Keratinocyte (primary cell): ENCODE data around the gene OVOL2. TPM values are rescaled to one million over a fixed set of nuclear protein-coding genes. Genes with fewer than 3 reads are reported as not detected.

Source experiments
- DNase-seq: peaks from one replicate; pipeline ENCODE4 v3.0.0-alpha.2; 2011; ENCODE audit warnings: low read depth, missing footprints, low spot score
- FAIRE-seq: peaks from 2 replicates; lab custom pipeline; 2011; peaks lifted over from hg19 to GRCh38; lab: Jason Lieb, UNC
- H2AFZ ChIP-seq: 2 replicates; pipeline ENCODE4 v1.6.0; 2012; ENCODE audit warnings: low read length, control low read depth, inconsistent platforms; ENCODE audit not compliant: control insufficient read depth
- H3K27ac ChIP-seq: 2 replicates; pipeline ENCODE4 v1.5.1; 2011; ENCODE audit warnings: low read length; ENCODE audit not compliant: control insufficient read depth, insufficient read depth
- H3K27me3 ChIP-seq: 3 replicates; pipeline ENCODE4 v1.6.0; 2011; ENCODE audit warnings: low read length; ENCODE audit not compliant: control insufficient read depth, insufficient read depth; ENCODE audit errors: extremely low read depth
- H3K36me3 ChIP-seq, 2 experiments: 2 replicates in 1 of 2; 3 replicates in 1 of 2; pipeline ENCODE4 v1.5.1; 2011; ENCODE audit warnings: low read length in 2 of 2, mild to moderate bottlenecking in 1 of 2; ENCODE audit not compliant: control insufficient read depth in 2 of 2, insufficient read depth in 2 of 2; ENCODE audit errors: extremely low read depth in 1 of 2
- H3K4me1 ChIP-seq: 3 replicates; pipeline ENCODE4 v1.5.1; 2011; ENCODE audit warnings: low read length; ENCODE audit not compliant: control insufficient read depth, insufficient read depth; ENCODE audit errors: extremely low read depth
- H3K4me2 ChIP-seq: 3 replicates; pipeline ENCODE4 v1.6.0; 2011; ENCODE audit warnings: low read depth, low read length; ENCODE audit not compliant: control insufficient read depth, insufficient read depth; ENCODE audit errors: extremely low read depth
- H3K4me3 ChIP-seq, 3 experiments: fragments of 200-600 bp in 1 of 3; sonication (generic) in 1 of 3; 2 replicates in 2 of 3; 3 replicates in 1 of 3; pipeline ENCODE4 v1.5.1; 2011 to 2016; ENCODE audit warnings: low read length in 3 of 3, mild to moderate bottlenecking in 3 of 3, control low read depth in 2 of 3, inconsistent platforms in 1 of 3, low read depth in 1 of 3, mixed read lengths in 1 of 3, mixed run types in 1 of 3, moderate library complexity in 1 of 3; ENCODE audit not compliant: control insufficient read depth in 2 of 3, insufficient read depth in 2 of 3; ENCODE audit errors: extremely low read depth in 1 of 3
- H3K79me2 ChIP-seq: 2 replicates; pipeline ENCODE4 v1.6.0; 2012; ENCODE audit warnings: low read length; ENCODE audit not compliant: control insufficient read depth, insufficient read depth
- H3K9ac ChIP-seq: 3 replicates; pipeline ENCODE4 v1.6.0; 2011; ENCODE audit warnings: low read length; ENCODE audit not compliant: control insufficient read depth, insufficient read depth; ENCODE audit errors: extremely low read depth
- H3K9me1 ChIP-seq: 3 replicates; pipeline ENCODE4 v1.6.0; 2011; ENCODE audit warnings: low read length; ENCODE audit not compliant: control insufficient read depth, insufficient read depth; ENCODE audit errors: extremely low read depth
- H3K9me3 ChIP-seq: 2 replicates; pipeline ENCODE4 v1.5.1; 2012; ENCODE audit warnings: low read depth, low read length; ENCODE audit not compliant: control insufficient read depth
- H4K20me1 ChIP-seq: 3 replicates; pipeline ENCODE4 v1.6.0; 2011; ENCODE audit warnings: low read length; ENCODE audit not compliant: control insufficient read depth, insufficient read depth; ENCODE audit errors: extremely low read depth
- CTCF ChIP-seq, 3 experiments: IDR thresholded peaks in 1 of 3; conservative IDR thresholded peaks in 1 of 3; optimal IDR thresholded peaks in 1 of 3; 2 replicates in 2 of 3; 3 replicates in 1 of 3; pipeline versions ENCODE3 to v1.5.1; 2011; ENCODE audit warnings: low read length in 3 of 3, mild to moderate bottlenecking in 3 of 3, moderate library complexity in 2 of 3, control low read depth in 1 of 3, inconsistent platforms in 1 of 3; ENCODE audit not compliant: insufficient read depth in 2 of 3; ENCODE audit errors: extremely low read depth in 1 of 3
- EZH2 ChIP-seq: IDR thresholded peaks from one replicate; pipeline ENCODE4 v1.6.1; 2012; ENCODE audit warnings: inconsistent platforms, mild to moderate bottlenecking, low read length, moderate library complexity
- dilution Hi-C: fragments of 300-500 bp; cut with MboI; formaldehyde crosslinking; loops from one replicate; pipeline ENCODE4 v1.7.0; 2020; ENCODE audit warnings: low sequenced_read_pairs; ENCODE audit not compliant: extremely low pct_ligation_motif_present
- polyA plus RNA-seq, 5 experiments: library from polyadenylated mRNA; depleted of rRNA in 3 of 5; stranded (reverse) in 3 of 5; stranded (forward) in 1 of 5; unstranded in 1 of 5; fragments of >200 nt; gene quantifications; 1 replicate in 1 of 5; 2 replicates in 3 of 5; 3 replicates in 1 of 5; pipeline versions ENCODE4 v1.2.1 to v1.2.3, GENCODE V29; 2011 to 2012; ENCODE audit warnings: missing spikeins in 2 of 5, low read depth in 1 of 5, low replicate concordance in 1 of 5

Gene OVOL2
- polyA plus RNA-seq, 1 donor (not counting 4 experiments of a cell fraction or from before 2014, with no cell fraction given): 4.3 TPM

DNA sequence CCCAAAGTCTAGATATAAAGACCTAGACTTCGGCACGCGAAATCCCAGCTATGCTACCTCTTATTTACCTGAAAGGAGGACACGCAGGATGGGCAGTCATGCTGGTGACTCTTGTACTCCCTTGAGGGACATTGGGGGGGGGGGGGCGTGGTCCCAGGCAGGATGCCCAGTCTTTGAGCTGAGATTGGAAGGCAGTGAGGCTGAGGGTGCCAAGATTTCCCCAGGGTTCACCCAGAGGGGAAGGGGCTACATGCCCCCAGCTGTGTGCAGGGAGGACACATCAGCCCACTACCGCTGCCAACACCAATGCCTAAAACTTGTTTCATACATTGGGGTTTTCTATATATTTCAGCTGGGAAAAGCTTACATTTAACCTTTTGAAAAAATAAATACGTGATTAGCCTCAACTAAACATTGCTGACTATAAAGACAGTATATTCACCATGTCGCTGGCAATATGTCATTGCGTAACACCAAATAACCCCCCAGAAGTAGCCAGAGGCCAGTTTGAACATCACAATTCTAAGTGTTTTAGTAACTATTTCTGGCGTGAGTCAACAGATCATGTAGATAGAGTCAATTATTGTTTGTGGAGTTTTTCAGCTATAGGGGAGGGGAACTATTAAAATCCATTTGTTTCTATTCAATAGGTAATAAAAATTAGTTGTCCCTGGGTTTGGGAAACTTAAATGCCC is 67.3 kb downstream of the OVOL2 start:
- Histone ChIP-seq H3K79me2 (no peaks in the 10 kb centered on the region), H3K4me1 (no peaks in the 10 kb centered on the region), H3K9me1 (no peaks in the 10 kb centered on the region), H3K36me3 (peaks cover 6 to 8% of the 10 kb centered on the region in 2 experiments), H3K27ac (no peak overlapping the region), H2AFZ (no peak overlapping the region), H3K27me3 (no peaks in the 10 kb centered on the region), H3K9ac (no peak overlapping the region), H3K9me3 (no peaks in the 10 kb centered on the region), H4K20me1 (no peaks in the 10 kb centered on the region), H3K4me3 (no peak overlapping the region), H3K4me2 (no peak overlapping the region)
- FAIRE-seq: no peak
- DNase-seq: no peak
- dilution Hi-C loops: no loop called here
- no peak for TF ChIP-seq CTCF (optimal IDR thresholded peaks at IDR 0.05 in 1 of 3, IDR thresholded peaks at IDR 0.05 in 1 of 3, conservative IDR thresholded peaks at IDR 0.05 in 1 of 3; ENCODE audit: extremely low read depth in 1 of 3, insufficient read depth in 2 of 3, low read length in 3 of 3)
- TF ChIP-seq EZH2: no peak

- H3K36me3 ChIP-seq: peaks cover 6 to 10% of the 10 kb centered on the region in 2 experiments
- H3K4me3 ChIP-seq: no peak overlapping the region
- H3K9me3 ChIP-seq: no peaks in the 10 kb centered on the region
- H2AFZ ChIP-seq: no peak overlapping the region
- H3K79me2 ChIP-seq: peaks cover 3% of the 10 kb centered on the region
- no peaks in the 10 kb centered on the region for H4K20me1 ChIP-seq
- no peak for DNase-seq
- FAIRE-seq: no peak
- no peak overlapping the region for H3K9ac ChIP-seq
- H3K27me3 ChIP-seq: no peaks in the 10 kb centered on the region
- H3K4me1 ChIP-seq: no peaks in the 10 kb centered on the region
- no peak overlapping the region for H3K4me2 ChIP-seq
- TF ChIP-seq EZH2 (no peak), CTCF (optimal IDR thresholded peaks at IDR 0.05 in 1 of 3, IDR thresholded peaks at IDR 0.05 in 1 of 3, conservative IDR thresholded peaks at IDR 0.05 in 1 of 3; ENCODE audit: extremely low read depth in 1 of 3, insufficient read depth in 2 of 3, low read length in 3 of 3) (no peak)
- dilution Hi-C loops: no loop called here
- H3K9me1 ChIP-seq: no peaks in the 10 kb centered on the region
- H3K27ac ChIP-seq: no peak overlapping the region
These were observed 69.7 kb downstream of the OVOL2 start for GRCh38 chr20:17987988-17988387.
